Measurements from ENCODE around the gene EME1.
"Not testable (repeated sequence)": the region's sequence is repeated elsewhere in the genome, so short reads cannot be mapped to it uniquely, and the experiment has no call there.

The EME1 gene

DNA sequence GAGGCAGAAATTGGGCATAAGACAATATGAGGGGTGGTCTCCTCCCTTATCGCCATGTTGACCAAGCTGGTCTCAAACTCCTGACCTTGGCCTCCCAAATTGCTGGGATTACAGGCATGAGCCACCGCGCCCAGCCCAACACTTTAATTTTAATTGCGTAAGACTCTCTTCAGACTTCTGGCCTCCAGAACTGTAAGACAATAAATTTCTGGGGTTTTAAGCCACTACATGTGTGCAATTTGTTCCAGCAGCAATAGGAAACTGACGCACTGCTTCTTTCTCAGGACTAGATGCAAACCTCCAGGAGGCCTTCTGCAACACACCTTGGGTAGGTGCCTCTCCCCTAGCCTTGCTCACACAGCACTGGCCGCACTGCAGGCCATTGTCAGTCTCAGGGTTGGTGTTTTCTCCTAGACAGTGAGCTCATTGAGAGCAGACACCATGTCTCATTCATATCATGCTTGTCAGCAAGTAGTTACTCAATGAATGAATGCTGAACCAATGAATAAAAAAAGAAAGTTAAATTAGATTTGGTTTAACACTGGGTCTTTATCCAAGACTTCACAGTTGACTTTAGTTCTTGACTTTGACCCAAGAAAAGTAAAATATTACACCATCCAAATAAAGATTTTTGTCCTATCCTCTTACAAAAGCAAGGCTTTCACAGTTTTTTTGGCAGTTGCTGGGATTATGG, 47.5 kb downstream of the EME1 start:
- Mint-ChIP-seq H3K9me3 (ENCODE audit: low read depth) (peaks cover 7% of the 10 kb centered on the region), H3K4me3 (peak overlapping the region; percentile 79), H3K4me1 (ENCODE audit: low read depth) (peaks cover 18% of the 10 kb centered on the region), H3K27ac (peak overlapping the region; percentile 91), H3K36me3 (peaks cover 5% of the 10 kb centered on the region), H3K27me3 (no peaks in the 10 kb centered on the region)

DNA sequence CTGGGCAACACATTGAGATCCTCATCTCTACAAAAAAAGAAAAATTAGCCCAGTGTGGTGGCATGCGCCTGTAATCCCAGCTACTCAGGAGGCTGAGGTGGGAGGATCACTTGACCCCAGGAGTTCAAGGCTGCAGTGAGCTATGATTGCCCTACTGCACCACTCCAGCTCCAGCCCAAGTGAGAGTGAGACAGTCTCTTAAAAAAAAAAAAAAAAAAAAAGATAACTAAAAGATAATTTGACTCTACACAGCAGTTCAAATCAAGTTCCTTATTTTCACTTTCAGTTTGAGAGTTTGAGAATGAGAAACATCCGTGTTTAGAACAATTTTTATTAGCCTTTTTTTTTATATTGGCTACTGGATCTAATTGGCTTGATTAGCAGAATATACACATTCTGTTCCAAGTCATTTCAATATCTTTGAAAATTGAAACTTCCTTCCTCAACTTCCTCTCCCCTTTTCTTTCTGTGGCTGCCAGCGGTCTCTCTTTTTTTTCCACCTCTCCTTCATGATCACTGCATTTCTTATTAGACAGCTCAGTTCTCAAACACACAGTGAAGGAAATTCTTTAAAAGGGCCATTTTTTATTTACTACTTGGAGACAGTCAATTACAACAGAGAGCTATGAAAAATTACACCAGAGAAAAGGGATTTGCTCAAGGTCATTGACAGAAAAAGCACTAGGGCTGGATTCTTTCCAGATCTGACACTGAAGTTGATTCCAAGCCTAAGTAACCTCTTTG, 48.5 kb downstream of the EME1 start:
- Mint-ChIP-seq H3K36me3 (peaks cover 5% of the 10 kb centered on the region), H3K9me3 (ENCODE audit: low read depth) (peaks cover 7% of the 10 kb centered on the region)

DNA sequence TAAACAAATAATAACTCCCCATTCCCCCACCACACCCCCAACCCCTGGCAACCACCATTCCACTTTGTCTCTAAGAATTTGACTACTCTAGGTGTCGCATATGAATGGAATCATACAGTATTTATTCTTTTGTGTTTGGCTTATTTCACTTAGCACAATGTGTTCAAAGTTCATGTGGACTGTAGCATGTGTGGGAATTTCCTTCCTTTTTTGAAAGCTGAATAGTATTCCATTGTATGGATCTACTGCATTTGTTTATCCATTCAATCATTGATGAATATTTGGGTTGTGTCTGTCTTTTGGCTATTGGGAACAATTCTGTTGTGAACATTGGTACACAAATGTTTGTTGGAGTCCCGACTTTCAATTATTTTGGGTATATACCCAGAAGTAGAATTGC, 49.7 kb downstream of the EME1 start:
- H3K36me3 Mint-ChIP-seq: peaks cover 5% of the 10 kb centered on the region
- H3K4me1 Mint-ChIP-seq (ENCODE audit: low read depth): peaks cover 32% of the 10 kb centered on the region
- H3K9me3 Mint-ChIP-seq (ENCODE audit: low read depth): peaks cover 7% of the 10 kb centered on the region
- no peaks in the 10 kb centered on the region for H3K27me3 Mint-ChIP-seq
- H3K27ac Mint-ChIP-seq: no peak overlapping the region
- H3K4me3 Mint-ChIP-seq: no peak overlapping the region

More for the DNA sequence above, 48.5 kb downstream of the EME1 start:
- peak overlapping the region; percentile 91 for H3K27ac Mint-ChIP-seq
- peaks cover 20% of the 10 kb centered on the region for H3K4me1 Mint-ChIP-seq (ENCODE audit: low read depth)
- peak overlapping the region; percentile 79 for H3K4me3 Mint-ChIP-seq
- H3K27me3 Mint-ChIP-seq: no peaks in the 10 kb centered on the region

DNA sequence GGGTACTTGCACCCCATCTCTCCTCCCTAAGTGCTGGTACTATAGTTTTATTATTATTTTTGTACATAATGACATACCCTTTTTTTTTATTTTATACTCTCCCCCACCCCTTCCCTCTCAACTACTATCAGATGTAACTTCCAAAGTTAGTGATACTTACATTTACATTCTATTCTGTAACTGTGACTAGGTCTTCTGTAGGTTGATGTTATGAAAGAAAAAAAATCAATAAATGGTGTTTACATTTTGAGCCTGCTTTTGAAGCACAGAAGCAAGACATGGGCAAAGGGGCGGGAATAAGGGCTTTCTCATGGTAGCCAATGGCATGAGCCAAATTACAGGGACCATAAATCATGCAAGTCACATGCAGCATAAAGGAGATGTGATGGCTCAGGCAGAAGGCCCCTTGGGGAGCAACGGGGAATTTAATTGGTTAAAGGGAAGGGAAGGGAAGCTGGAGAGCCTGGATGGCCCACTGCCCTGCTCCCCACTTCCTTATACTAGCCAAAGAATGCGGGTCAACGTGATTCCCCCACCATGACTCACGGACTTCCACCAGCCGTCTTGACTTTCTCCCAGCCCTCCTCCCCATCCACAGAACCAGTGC, 50.6 kb downstream of the EME1 start:
- Mint-ChIP-seq H3K4me1 (ENCODE audit: low read depth) (peaks cover 34% of the 10 kb centered on the region), H3K9me3 (ENCODE audit: low read depth) (peaks cover 7% of the 10 kb centered on the region), H3K4me3 (peak overlapping the region; percentile 31), H3K27ac (no peak overlapping the region), H3K36me3 (peaks cover 2% of the 10 kb centered on the region), H3K27me3 (no peaks in the 10 kb centered on the region)

DNA sequence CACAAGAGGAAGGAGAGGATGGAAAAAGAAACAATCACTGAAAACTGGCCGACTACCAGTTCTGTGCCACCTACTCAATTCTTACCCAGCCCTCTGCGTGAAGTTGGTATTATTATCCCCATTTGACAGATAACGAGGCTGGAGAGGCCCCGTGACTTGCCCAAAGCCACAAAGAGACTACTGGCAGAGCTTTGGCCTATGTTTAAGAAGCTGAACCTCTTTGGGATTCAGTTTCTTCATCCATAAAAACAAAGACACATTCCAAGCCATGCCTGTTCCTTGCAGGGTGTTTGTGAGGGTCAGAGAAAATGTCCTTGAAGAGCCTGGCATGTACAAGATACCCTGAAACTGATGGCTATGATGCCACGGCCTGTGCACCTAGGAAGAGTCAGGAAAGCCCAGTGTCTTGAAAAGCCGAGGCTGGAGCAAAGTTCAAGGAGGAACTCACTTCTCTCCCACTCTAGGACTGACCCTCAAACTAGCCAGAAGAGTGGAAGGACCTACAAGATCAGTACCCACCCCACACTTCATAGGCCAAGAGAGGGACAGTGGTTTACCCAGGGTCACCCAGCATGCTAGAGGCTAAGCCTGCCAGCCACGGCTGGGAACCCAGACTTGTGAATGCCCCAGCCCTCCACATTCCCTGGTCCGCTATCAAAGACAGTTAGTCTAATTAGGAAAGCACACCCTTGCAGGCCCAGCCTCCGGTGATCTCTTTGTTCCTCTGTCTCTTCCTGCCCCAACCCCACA, 51.4 kb downstream of the EME1 start:
- Mint-ChIP-seq H3K27me3 (no peaks in the 10 kb centered on the region), H3K4me1 (ENCODE audit: low read depth) (peaks cover 34% of the 10 kb centered on the region), H3K36me3 (no peaks in the 10 kb centered on the region), H3K27ac (no peak overlapping the region), H3K4me3 (peak overlapping the region; percentile 86), H3K9me3 (ENCODE audit: low read depth) (peaks cover under 1% of the 10 kb centered on the region)

DNA sequence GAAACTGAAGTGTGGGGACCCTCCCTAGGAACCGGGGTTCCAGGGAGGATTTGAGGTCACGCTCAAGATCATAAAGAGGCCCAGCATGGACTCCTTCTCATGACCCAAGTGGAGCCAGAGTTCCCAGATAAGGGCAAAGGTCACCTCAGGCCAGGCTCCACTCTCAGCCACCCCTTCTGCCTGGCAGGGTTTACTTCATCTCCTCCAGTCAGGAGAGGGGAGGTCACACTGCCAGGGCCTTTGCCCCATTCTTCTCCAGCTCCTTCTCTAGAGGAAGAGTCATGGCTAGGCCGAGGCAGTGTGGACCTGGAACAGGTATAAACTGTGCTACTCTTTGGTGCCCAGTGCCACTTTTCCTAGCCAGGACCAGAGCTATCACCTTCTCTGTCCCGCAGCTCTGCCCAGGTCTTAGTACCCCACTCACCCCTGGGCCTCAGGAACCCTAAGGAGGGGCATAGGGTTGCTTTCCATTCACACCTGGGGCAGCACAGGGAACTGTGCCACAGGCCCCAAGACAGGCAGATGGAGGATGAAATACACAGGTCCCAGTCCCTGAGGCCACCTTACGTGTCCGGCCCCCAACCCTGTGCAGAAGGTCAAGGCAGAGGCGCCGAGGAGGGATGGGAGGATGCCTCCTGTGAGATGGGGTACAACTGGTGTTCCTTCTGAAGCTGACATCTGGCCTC, 52.1 kb downstream of the EME1 start:
- Mint-ChIP-seq H3K4me1 (ENCODE audit: low read depth) (peaks cover 34% of the 10 kb centered on the region), H3K27me3 (no peaks in the 10 kb centered on the region), H3K4me3 (peak overlapping the region; percentile 86), H3K27ac (no peak overlapping the region), H3K9me3 (ENCODE audit: low read depth) (no peaks in the 10 kb centered on the region), H3K36me3 (no peaks in the 10 kb centered on the region)

DNA sequence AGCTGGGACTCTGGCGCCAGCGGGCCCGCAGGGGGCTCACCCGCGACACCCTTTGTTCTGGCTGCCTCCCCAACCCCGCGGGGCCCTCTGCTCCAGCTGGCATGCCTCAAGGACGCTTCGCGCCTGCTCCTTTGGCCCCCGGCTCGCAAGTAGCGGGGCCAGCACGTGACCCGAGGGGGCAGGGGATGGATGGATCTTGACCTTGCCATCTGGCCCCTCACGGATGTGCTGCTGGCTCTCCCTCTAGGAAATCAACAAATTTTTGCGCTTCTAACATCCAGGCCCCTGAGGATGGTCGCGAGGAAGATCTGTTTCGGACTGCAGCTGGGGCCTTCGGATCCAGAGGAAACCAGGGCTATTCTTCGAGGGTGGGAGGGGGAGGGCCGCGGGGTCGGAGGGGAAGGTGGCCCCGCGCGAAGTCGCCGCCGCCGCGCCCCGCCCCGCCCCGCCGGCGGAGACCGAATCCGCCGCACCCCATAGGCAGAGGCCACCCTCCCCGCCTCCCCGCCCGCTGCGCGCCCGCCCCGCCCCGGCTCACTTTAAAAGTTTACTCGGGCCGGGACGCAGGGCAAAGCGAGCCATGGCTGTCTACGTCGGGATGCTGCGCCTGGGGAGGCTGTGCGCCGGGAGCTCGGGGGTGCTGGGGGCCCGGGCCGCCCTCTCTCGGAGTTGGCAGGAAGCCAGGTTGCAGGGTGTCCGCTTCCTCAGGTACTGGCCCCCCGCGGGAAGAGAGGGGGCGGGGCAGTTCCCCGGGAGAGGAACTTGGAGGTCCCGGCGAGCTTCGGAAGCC, 52.8 kb downstream of the EME1 start, which contains the start of gene ACSF2:
ACSF2 (plus strand) TSS at position 537 of the 790 bp plus-strand sequence; CDS start at position 581, 44 bp downstream.
- H3K36me3 Mint-ChIP-seq: no peaks in the 10 kb centered on the region
- no peaks in the 10 kb centered on the region for H3K9me3 Mint-ChIP-seq (ENCODE audit: low read depth)
- peak within 1 kb of the TSS; percentile 87 for H3K4me3 Mint-ChIP-seq
- peak within 1 kb of the TSS; percentile 67 for H3K27ac Mint-ChIP-seq
- H3K4me1 Mint-ChIP-seq (ENCODE audit: low read depth): peaks cover 29% of the 10 kb centered on the region
- no peaks in the 10 kb centered on the region for H3K27me3 Mint-ChIP-seq

DNA sequence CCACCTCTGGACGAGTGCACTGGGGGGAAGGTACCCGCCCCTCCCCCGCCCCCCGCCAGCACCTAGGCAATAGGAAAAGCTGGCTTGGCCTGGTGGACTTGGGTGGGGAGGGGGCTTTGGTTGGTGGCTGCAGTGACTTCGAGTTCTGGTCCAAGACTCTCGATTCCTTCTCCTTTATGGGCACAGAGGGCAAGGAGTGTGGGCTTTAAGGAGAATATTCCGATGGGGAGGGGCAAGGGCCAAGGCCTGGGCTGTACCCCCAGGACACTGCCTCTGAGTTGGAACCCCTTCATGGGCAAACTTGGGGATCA, 53.4 kb downstream of the EME1 start:
- no peaks in the 10 kb centered on the region for H3K9me3 Mint-ChIP-seq (ENCODE audit: low read depth)
- peak overlapping the region; percentile 87 for H3K4me3 Mint-ChIP-seq
- no peaks in the 10 kb centered on the region for H3K27me3 Mint-ChIP-seq
- peaks cover 24% of the 10 kb centered on the region for H3K4me1 Mint-ChIP-seq (ENCODE audit: low read depth)
- no peaks in the 10 kb centered on the region for H3K36me3 Mint-ChIP-seq
- H3K27ac Mint-ChIP-seq: no peak overlapping the region

DNA sequence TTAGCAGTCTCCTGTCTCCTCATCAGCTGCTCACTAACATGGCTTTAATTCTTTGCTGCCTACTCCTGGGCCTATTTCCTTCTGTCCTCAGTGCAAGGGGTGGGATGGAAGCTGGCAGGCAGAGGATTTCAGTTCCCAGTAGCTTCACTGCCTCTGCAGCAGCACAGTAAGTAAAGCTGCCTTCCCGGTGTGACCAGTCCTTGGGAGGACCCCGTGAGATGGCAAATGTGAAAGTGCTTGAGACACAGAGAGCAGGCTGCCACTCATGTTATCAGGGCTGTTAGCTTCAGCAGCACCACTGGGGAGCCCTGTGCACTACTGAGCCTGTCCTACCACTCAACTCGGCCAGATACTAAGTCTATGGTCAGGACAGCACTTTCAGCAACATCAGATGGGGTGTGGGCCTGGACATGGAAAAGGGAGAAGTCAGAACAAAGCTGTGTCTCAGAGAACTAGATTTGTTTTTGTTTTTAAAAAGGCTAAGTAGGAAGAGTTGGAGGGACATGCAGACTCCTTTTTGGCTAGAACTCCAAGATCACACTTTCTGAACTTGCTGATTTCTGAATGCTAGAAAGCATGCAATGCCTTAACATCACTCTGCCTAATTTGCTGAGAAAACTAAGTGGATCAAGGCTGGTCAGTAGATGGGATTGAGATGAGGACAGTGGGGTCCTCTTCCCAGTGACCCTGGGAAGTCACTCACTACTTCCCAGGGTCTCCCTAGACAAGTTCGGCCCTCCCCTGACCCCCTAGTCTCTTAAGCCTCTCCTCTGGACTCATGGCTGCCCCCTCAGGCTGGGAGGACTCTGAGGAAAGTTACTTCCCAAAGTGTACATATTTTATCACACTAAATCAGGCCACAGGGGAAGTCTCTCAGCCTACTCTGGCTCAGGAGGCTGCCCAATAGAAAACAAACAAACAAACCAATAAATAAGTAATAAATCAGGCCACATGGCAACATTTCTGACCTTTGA, 54.1 kb downstream of the EME1 start:
- Mint-ChIP-seq H3K36me3 (no peaks in the 10 kb centered on the region), H3K9me3 (ENCODE audit: low read depth) (no peaks in the 10 kb centered on the region), H3K27me3 (no peaks in the 10 kb centered on the region), H3K27ac (peak overlapping the region; percentile 67), H3K4me1 (ENCODE audit: low read depth) (peaks cover 20% of the 10 kb centered on the region), H3K4me3 (peak overlapping the region; percentile 87)

DNA sequence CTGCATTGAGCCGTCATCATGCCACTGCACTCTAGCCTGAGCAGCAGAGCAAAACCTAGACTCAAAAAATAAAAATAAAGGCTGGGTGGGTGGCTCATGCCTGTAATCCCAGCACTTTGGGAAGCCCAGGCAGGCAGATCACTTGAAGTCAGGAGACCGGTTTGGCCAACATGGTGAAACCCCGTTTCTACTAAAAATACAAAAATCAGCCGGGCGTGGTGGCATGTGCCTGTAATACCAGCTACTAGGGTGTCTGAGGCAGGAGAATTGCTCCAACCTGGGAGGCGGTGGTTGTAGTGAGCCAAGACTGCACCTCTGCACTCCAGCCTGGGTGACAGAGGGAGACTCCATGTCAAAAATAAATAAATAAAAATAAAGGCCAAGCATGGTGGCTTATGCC, 55.1 kb downstream of the EME1 start:
- H3K4me1 Mint-ChIP-seq (ENCODE audit: low read depth): peaks cover 20% of the 10 kb centered on the region
- H3K4me3 Mint-ChIP-seq; H3K27ac Mint-ChIP-seq; H3K9me3 Mint-ChIP-seq (ENCODE audit: low read depth); H3K36me3 Mint-ChIP-seq; H3K27me3 Mint-ChIP-seq: not testable (repeated sequence)

DNA sequence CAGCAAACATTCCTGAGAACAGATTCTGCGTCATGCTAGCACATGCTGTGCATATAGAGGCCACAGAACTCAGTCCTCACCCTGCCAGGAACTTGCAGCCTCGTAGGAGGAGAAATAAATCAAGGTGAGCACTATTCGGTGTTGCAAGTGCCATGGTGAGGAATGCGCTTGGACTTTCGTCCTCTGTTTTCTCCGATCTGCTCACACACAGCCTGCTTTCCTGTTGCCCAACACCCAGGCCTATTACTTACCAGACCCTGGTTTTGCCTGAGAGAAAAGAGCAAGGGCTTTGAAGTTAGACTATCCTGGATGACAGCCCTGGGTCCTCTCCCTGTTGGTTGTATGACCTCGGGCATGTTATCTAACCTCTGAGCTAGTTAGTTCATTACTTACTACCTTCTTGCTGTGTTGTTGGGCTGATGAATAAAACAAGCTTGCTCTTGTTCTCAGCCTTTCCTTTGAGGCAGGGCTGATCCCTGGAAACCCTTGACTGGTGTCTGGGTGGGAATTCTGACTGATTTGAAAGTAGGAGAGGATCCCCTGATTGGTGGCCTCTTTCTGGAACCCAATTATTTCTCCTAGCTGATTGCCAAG, 55.9 kb downstream of the EME1 start:
- Mint-ChIP-seq H3K9me3 (ENCODE audit: low read depth) (no peaks in the 10 kb centered on the region), H3K27ac (no peak overlapping the region), H3K4me3 (no peak overlapping the region), H3K4me1 (ENCODE audit: low read depth) (peaks cover 20% of the 10 kb centered on the region), H3K27me3 (no peaks in the 10 kb centered on the region), H3K36me3 (no peaks in the 10 kb centered on the region)

DNA sequence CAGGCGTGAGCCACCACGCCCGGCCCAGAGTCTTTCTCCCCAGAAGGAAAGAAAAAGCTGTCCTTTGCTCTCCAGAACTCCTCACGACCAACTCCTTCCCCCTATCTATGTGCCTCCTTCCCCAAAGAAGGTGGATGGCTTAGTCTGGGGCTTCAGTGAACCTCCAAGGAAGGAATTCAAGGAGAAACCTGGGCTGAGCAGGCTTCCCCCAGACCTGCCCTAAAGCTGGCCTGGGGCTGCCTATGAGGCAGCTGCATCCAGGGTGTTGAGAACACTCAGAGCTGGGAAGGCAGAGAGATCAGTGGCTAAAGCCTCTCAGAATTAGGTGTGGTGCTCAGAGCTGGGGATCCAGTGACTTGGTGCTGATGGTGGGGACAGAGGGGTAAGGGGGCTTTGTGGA, 56.8 kb downstream of the EME1 start:
- Mint-ChIP-seq H3K4me1 (ENCODE audit: low read depth) (peaks cover 20% of the 10 kb centered on the region), H3K4me3 (no peak overlapping the region), H3K9me3 (ENCODE audit: low read depth) (no peaks in the 10 kb centered on the region), H3K27me3 (no peaks in the 10 kb centered on the region), H3K27ac (no peak overlapping the region), H3K36me3 (no peaks in the 10 kb centered on the region)
